ENCODE results near the gene IGFLR1.
"Not testable (repeated sequence)": the region's sequence is repeated elsewhere in the genome, so short reads cannot be mapped to it uniquely, and the experiment has no call there.

The IGFLR1 gene

DNA sequence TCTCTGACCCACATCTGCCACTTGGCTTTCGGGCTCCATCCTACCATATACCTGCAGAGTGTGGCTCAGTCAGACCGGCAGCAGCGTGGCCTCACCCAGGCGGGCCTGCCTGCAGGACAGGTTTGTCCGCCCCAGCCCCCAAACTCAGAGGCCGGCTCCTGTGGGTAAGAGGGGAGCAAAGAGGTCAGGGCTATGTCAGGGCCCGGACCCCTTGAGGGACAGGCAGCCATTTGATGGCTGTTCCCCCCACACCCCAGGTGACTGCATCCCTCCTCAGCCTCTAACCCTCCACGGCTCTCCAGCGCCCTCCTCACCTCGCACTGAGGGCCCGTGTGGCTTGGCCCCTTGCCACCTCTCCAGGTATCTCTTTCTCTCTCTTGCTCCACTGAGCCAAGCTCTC is 50.2 kb downstream of the IGFLR1 start:
- no peak overlapping the region for H3K9ac ChIP-seq (ENCODE audit: low read length)
- H3K4me1 ChIP-seq (ENCODE audit: control insufficient read depth, insufficient read depth, low read length): no peaks in the 10 kb centered on the region
- H3K4me3 ChIP-seq (ENCODE audit: low read length): no peak overlapping the region
- H3K27me3 ChIP-seq (ENCODE audit: control insufficient read depth, insufficient read depth, low read length): no peaks in the 10 kb centered on the region
- H3K36me3 ChIP-seq (ENCODE audit: control insufficient read depth, insufficient read depth, low read length): no peaks in the 10 kb centered on the region
- H3K9me3 ChIP-seq (ENCODE audit: control insufficient read depth, low read length): no peaks in the 10 kb centered on the region

DNA sequence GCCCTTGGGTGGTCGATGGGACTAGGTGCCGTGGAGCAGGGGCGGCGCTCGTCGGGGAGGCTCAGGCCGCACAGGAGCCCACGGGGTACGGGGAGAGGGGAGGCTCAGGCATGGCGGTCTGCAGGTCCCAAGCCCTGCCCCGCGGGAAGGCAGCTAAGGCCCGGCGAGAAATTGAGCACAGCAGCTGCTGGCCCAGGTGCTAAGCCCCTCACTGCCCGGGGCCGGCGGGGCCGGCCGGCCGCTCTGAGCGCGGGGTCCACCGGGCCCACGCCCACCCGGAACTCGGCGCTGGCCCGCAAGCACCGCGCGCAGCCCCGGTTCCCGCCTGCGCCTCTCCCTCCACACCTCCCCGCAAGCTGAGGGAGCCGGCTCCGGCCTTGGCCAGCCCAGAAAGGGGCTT is 51.1 kb downstream of the IGFLR1 start:
- not testable (repeated sequence) for H3K4me3 ChIP-seq (ENCODE audit: low read length); H3K4me1 ChIP-seq (ENCODE audit: control insufficient read depth, insufficient read depth, low read length); H3K36me3 ChIP-seq (ENCODE audit: control insufficient read depth, insufficient read depth, low read length); H3K9ac ChIP-seq (ENCODE audit: low read length); H3K27me3 ChIP-seq (ENCODE audit: control insufficient read depth, insufficient read depth, low read length); H3K9me3 ChIP-seq (ENCODE audit: control insufficient read depth, low read length)

DNA sequence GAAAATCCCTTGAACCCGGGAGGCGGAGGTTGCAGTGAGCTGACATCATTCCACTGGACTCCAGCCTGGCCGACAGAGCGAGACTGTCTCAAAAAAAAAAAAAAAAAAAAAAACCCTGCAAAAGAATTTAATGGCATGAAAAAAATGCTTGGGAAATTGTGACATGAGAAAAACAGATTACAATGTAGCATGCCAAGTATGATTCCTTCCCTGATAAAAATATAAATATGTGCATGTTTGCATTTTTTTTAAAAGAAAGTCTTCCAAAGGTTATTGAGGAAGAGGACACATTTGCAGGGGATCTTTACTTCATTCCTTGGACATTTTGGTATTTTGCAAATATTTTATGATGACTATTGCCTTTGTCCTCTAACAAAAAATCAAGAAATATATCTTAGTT is 52.4 kb downstream of the IGFLR1 start:
- H3K27me3 ChIP-seq (ENCODE audit: control insufficient read depth, insufficient read depth, low read length): no peaks in the 10 kb centered on the region
- no peaks in the 10 kb centered on the region for H3K4me1 ChIP-seq (ENCODE audit: control insufficient read depth, insufficient read depth, low read length)
- H3K4me3 ChIP-seq (ENCODE audit: low read length): no peak overlapping the region
- no peak overlapping the region for H3K9ac ChIP-seq (ENCODE audit: low read length)
- H3K9me3 ChIP-seq (ENCODE audit: control insufficient read depth, low read length): no peaks in the 10 kb centered on the region
- no peaks in the 10 kb centered on the region for H3K36me3 ChIP-seq (ENCODE audit: control insufficient read depth, insufficient read depth, low read length)

Measured in mucosa of stomach (tissue), 1 donor.